NCI-H1092 treated with DMSO at 0.1 percent for 48 hours (cell line): Measurements from ENCODE around the gene CDC42EP4.
A peak's percentile ranks its signal among the peaks of the same experiment; 100 is the strongest.

Experiments
- DNase-seq: peaks from one replicate; lab custom pipeline; 2025; lab: John Stamatoyannopoulos, UW

CDC42EP4 gene, protein sequence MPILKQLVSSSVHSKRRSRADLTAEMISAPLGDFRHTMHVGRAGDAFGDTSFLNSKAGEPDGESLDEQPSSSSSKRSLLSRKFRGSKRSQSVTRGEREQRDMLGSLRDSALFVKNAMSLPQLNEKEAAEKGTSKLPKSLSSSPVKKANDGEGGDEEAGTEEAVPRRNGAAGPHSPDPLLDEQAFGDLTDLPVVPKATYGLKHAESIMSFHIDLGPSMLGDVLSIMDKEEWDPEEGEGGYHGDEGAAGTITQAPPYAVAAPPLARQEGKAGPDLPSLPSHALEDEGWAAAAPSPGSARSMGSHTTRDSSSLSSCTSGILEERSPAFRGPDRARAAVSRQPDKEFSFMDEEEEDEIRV

DNA sequence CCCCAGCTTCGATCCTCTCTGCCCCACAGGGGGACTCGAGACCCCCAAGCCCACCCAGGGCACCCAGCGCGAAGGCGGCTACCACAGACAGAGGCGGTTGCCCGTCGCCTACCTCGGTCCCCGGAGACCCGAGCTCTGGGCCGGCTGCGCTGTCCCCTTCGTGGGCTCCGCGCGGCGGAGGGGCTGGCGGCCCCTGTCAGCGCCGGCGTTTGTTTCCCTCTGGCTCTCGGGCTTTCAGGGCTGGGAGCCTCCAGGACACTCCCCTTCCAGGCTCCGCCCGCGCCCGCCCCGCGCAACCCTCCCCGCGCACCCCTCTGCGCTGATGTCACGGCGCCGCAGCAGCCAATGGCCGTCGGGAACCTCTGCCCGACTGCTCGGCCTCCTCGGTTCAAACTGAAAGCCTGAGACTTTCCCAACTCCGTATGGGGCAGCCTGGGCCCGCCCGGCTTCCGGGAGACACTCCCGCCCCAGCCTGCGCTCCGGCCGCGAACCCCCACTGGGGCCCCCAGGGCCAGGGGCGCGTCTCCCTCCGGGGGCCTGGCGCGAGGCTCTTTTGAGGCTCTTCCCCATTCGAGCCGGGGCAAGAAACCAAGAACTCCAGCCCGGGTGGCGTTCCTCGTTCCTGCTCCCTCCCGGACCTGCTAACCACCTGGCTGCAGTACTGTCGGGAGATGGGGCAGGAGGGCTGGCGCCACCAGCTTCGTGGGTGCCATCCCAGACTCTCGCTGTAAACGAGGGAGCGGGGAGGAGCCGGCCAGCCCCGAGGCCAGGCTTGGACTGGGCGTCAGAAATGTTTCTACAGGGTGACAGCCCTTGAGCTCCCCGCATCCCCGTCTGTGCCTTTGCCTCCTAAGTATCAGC, at the start of gene CDC42EP4:
CDC42EP4 (minus strand) TSS at position 221 of the 861 bp plus-strand sequence. CDS start 25,501 bp downstream, outside the sequence.
- DNase-seq = peak; percentile 81

GRCh38 chr17:73360961-73361761, 49.4 kb upstream of the CDC42EP4 start:
- DNase-seq = no peak

DNA sequence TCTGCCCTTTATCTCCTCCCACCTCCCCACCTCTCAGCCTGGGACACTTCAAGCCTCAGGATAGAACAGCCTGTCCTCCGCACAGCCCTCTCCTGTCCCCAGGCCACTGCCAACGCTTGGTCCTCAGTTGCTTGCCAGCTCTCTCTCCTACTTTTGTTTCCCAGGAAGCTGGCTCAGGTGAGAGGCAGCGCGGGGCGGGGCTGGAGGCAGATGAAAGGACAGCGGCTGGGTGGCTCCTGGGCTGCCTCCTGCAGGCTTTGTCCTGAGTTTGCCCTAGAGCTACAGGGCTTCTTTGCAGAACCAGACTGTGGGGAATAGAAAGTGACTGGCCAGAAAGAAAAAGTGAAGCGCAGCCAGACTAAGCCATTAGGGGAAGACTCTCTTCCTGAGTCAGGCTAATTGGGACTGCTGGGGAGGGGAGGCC, 48.2 kb upstream of the CDC42EP4 start:
- no peak for DNase-seq

DNA sequence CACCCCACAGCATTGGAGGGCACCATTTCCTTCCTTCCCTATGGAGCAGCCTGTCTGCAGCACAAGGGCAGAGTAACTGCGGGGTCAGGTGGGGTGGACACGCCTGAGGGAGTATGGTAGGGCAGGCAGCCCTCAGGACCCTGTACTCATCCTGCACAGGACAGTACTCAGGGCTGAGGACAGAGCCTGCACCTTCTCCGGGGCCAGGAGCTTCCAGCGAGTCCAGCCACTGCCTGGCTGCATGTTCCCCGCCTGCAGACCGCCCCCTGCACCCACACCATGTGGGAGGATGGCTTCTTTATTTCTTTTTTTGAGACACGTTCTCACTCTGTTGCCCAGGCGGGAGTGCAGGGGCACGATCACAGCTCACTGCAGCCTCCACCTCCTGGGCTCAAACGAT, 47.6 kb upstream of the CDC42EP4 start:
- no peak for DNase-seq

DNA sequence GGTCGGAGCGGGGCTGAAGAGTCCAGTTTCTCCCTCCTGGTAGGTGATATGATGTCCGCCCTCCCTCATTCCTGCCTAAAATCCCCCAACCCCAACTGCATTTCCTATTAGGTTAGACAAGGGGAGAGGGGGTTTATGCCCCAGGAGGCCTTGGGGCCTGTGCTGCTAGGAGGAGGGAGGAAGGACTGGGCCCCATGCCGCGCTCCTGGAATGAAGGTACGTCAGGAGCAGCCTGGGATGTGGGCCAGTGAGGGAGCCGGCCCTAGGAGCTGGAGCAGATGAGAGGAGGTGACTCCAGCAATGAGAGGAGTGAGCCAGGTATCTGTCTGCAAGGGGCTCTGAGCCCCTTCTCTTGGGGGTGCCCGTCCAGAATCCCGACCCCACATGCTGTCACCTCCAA, 46.9 kb upstream of the CDC42EP4 start:
- DNase-seq = no peak

GRCh38 chr17:73357981-73358380, 46.2 kb upstream of the CDC42EP4 start:
- DNase-seq = no peak

DNA sequence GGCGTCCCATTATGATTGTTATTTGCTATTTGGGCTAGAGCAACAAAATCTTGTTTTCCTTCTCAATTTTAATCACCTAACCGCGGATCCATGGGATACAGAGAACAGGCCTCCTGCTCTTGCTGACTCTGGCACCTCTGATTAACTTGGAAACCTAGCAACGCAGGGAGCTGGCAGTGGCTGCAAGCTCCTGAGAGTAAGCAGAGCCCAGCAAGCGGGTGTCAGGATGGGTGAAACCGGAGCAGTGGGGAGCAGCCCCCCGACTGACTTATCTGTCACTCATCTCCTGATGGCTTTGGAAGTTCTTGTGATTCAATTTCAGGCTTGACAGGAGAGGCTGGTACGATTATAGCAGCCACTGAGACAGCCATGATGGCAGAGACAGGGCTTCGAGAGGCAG, 45.5 kb upstream of the CDC42EP4 start:
- DNase-seq = no peak

DNA sequence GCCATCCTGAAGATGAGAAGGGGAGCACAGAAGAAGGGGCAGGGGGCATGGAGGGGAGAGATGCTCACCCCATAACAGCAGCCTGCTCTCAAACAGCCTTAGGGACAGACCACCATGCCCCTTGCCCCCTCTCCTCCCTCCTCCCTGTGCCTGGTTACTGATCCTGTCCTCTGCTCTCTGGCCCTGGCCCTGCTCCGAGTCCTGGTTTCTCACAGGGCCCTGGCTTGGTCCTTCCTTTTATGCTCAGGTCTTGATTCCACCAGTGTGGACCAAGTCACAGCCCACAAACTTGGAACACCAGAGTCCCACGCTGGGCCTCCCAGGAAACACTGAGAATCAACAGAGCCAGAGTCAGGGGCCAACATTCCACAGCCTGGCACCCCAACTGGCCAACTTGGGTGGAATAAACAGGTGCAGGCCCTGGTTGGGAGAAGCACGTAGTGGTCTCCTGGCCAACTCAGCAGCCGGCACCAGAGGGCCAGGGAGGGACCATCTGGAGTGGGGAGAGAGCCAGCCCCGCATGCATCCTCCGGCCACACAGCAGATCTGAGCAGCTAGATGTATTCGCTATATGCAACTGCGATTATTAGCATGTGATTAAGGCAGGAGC, 44.9 kb upstream of the CDC42EP4 start:
- DNase-seq = no peak

- DNase-seq = no peak
These were observed 42.9 kb upstream of the CDC42EP4 start for GRCh38 chr17:73354423-73355284.

DNA sequence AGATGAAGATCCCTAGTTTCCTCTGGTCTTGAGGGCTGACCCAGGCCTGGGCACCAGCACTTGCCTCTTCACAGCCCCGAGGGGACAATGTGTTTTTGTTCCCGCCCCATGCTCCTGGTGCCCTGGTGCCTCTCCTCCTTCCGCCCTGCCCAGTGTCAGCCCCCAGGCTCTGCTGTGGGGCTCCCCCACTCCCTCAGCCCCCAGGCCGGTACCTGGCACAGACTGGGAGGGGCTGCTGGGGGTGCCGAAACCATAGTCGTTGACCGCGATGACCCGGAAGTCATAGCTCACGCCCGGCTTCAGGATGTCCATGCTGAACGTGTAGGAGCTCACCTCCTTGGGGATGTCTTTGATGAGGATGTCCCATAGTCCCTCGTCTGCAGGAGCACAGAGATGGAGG, 40.5 kb upstream of the CDC42EP4 start:
- no peak for DNase-seq

DNA sequence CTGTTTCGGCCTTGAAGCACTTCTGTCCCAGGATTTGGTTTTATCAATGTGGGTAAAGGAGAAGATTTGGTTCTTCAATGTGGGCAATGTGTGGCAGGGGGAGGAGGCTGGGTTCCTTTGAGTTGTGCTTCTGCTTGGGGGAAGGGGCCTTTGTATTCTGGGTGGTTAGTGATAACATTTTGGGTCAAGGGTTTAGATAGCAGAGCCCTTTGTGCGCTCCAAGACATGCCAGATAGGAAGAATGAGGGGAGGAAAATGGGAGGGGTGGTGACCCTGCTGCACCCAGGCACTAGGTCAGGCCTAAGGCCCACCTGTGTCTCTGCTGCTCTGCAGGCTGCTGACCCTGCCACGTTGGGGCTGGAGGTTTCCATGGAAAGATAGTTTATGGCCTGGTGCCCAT, 40.0 kb upstream of the CDC42EP4 start:
- no peak for DNase-seq

GRCh38 chr17:73350864-73351263, 39.1 kb upstream of the CDC42EP4 start:
- DNase-seq = no peak

DNA sequence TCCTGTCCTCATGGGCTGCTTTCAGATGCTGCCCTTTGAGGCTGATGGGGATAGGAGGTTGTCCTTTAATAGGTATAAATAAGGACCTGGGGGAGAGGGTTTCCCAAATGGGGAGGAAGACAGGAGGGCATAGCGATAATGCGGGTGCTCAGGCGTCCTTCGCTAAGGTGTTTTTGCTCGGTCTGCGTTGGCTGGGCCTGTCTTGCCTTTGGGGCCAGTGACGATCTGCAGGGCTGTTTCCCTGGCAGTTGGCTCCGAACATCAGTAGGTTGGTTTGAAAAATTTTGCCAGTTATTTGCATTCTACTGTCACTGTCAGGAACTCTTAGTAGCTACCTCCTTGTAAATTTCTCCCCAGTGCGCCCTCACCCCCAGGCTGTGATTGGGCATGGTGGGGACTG, 37.8 kb upstream of the CDC42EP4 start:
- DNase-seq = no peak

GRCh38 chr17:73349138-73349537, 37.3 kb upstream of the CDC42EP4 start:
- DNase-seq = no peak

DNA sequence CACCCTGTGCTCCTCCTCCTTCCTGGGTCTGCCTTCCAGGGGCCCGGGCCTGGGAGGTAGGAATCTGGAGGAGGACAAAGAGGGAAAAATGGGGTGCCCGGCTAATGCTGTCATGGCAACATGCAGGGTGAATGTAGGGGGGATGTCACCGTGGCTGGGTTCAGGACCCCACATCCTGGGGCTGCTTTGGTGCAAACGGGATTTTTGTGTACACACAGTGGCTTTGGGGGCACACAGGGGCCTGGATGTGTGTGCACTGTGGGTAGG, 37.0 kb upstream of the CDC42EP4 start:
- DNase-seq = no peak

DNA sequence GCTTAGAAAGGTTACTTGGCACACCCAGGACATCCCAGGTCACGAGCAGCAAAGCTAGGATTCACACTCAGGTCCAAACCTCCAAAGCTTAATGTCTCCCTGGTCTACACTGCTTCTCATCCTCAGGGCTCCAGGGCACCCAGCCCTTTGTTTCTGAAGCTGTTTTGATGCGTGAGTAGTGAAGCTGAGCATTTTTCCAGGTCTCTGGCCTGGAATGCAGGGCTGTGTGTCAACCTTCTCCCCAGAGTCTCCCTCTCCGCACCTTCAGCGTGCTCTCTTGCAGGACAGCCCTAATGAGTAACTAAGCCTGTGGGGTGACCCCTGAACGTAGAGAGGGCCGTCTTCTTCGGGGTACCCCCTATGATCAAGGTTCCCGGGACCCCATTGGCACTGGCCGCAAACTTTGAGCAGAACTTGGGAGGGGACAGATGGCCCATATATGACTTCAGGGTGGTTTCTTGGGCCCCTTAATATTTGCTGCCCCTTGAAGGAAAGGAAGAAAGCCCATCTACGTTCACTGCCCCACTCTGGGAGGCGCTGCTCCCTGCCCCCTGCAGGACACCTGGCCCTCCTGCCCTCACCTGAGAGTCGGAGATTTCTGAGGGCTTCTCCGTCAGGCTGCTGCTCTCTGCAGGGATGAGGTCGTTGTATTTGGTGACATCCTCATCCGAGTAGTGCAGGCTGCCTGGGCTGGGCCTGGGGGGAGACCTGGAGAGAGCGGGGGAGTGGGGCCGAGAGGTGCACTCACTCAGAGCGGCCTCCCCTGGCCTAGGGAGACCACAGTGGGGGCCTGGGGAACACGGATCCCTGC, 36.4 kb upstream of the CDC42EP4 start:
- no peak for DNase-seq

DNA sequence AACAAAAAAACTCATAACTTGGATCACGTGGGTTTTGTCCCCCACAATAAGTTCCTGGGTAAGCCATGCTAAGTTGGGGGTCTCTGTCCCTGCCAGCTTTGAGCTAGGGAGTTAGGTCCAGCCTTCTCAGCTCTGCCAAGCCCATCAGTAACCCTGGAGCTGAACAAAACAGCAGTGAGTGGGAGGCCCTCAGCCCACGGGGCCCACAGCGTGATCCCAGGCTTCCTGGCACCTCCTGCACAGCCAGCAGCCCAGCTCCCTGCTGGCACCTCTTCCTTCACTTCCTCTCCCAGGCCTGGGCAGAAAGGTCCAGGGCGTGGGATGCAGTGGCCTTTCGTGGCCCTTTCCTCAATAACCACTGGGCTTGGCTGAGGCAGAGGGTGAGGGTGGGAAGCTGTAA, 35.5 kb upstream of the CDC42EP4 start:
- no peak for DNase-seq

DNA sequence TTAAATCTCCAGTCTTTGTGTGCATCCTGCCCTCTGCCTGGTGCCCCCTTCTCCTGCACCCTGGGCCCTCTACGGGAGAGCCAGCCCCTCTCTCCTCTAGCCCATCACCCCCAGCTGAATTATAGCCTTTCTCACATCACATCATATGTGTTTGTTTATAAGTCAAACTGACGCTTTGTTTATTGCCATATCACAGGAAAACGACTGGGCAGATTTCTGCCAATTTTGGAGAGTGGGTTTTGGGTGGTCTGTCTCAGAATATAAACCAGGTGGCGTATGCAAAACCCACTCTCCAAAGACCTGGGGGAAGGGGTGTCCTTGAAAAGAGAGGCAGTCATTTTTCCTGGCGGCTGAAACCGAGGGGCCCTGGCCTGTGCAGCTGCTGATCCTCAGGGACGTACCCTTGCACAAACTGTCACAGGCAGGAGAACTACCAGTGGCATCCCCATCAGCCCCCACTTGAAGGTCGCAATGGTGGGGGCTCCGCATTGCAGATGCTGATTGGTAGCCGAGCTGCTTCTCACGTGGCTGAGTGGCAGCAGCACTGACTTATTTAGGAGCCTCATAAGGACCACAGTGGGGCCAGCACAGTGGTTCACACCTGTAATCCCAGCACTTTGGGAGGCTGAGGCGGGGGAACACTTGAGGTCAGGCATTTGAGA, 34.8 kb upstream of the CDC42EP4 start:
- no peak for DNase-seq

GRCh38 chr17:73343739-73344454, 32.1 kb upstream of the CDC42EP4 start:
- no peak for DNase-seq
